GM18907 (cell line): ENCODE data around the gene ZSCAN2.
"Not testable (repeated sequence)": the region's sequence is repeated elsewhere in the genome, so short reads cannot be mapped to it uniquely, and the experiment has no call there.

Experiments used
- ATAC-seq: cut with Tn5 transposase; IDR thresholded peaks from one replicate; pipeline ENCODE4 v1.9.1; 2021; ENCODE audit warnings: mild to moderate bottlenecking, moderate library complexity; ENCODE audit not compliant: unreplicated experiment

The ZSCAN2 gene

GRCh38 chr15:84600687-84601554, at the start of gene ZSCAN2:
Gene ZSCAN2, plus strand, starts transcription at chr15:84601009. Its CDS starts 2,919 bp downstream, at chr15:84603928.
- peak; percentile 96 for ATAC-seq

GRCh38 chr15:84551624-84552023, 49.2 kb upstream of the ZSCAN2 start:
- ATAC-seq: not testable (repeated sequence)

- no peak for ATAC-seq
These were observed 47.9 kb upstream of the ZSCAN2 start for GRCh38 chr15:84552896-84553295.

GRCh38 chr15:84556690-84557089, 44.1 kb upstream of the ZSCAN2 start:
- ATAC-seq: not testable (repeated sequence)

GRCh38 chr15:84568021-84568420, 32.8 kb upstream of the ZSCAN2 start:
- ATAC-seq: not testable (repeated sequence)

- ATAC-seq: peak; percentile 39
These were observed 30.6 kb upstream of the ZSCAN2 start for GRCh38 chr15:84570164-84570735.

- no peak for ATAC-seq
These were observed 28.6 kb upstream of the ZSCAN2 start for GRCh38 chr15:84572231-84572630.

GRCh38 chr15:84575493-84575892, 25.3 kb upstream of the ZSCAN2 start:
- no peak for ATAC-seq

GRCh38 chr15:84577891-84578290, 22.9 kb upstream of the ZSCAN2 start:
- ATAC-seq: not testable (repeated sequence)

GRCh38 chr15:84579261-84579721, 21.5 kb upstream of the ZSCAN2 start:
- not testable (repeated sequence) for ATAC-seq

GRCh38 chr15:84581676-84582428, 19.0 kb upstream of the ZSCAN2 start:
- ATAC-seq: not testable (repeated sequence)

GRCh38 chr15:84582583-84583157, 18.1 kb upstream of the ZSCAN2 start:
- ATAC-seq: no peak

GRCh38 chr15:84583921-84584320, 16.9 kb upstream of the ZSCAN2 start:
- ATAC-seq: not testable (repeated sequence)

- ATAC-seq: no peak
These were observed 14.1 kb upstream of the ZSCAN2 start for GRCh38 chr15:84586696-84587095.

- peak; percentile 96 for ATAC-seq
These were observed 12.5 kb upstream of the ZSCAN2 start for GRCh38 chr15:84588053-84588874.

GRCh38 chr15:84590406-84590805, 10.4 kb upstream of the ZSCAN2 start:
- ATAC-seq: no peak

- ATAC-seq: no peak
These were observed 9.0 kb upstream of the ZSCAN2 start for GRCh38 chr15:84591815-84592214.

GRCh38 chr15:84594617-84595290, 6.1 kb upstream of the ZSCAN2 start:
- no peak for ATAC-seq

- ATAC-seq: no peak
These were observed 5.1 kb upstream of the ZSCAN2 start for GRCh38 chr15:84595660-84596059.

- no peak for ATAC-seq
These were observed 3.5 kb upstream of the ZSCAN2 start for GRCh38 chr15:84597296-84597695.
